Thyroid gland (tissue), 4 donors: ENCODE results near the gene ADSS1. TPM values are rescaled to one million over a fixed set of nuclear protein-coding genes. Genes with fewer than 3 reads are reported as not detected.
A peak's percentile ranks its signal among the peaks of the same experiment; 100 is the strongest.

ENCODE experiments used
- DNase-seq, 2 donors: peaks; one replicate each; pipeline ENCODE4 v3.0.0-alpha.2; 2019
- H3K27ac ChIP-seq, 3 donors: fragments of 200-600 bp; sonication (generic); 1 replicate in 2 of 3; 2 replicates in 1 of 3; pipeline ENCODE4 v1.5.1; 2016 to 2019; ENCODE audit warnings: mild to moderate bottlenecking in 1 of 3, moderate library complexity in 1 of 3
- H3K27me3 ChIP-seq: fragments of 200-600 bp; sonication (generic); one replicate; pipeline ENCODE4 v1.5.1; 2019
- H3K36me3 ChIP-seq, 2 donors: fragments of 200-600 bp; sonication (generic); one replicate each; pipeline ENCODE4 v1.5.1; 2016 to 2019
- H3K4me1 ChIP-seq, 2 donors: fragments of 200-600 bp; sonication (generic); one replicate each; pipeline ENCODE4 v1.5.1; 2017 to 2019
- H3K4me3 ChIP-seq, 3 donors: fragments of 200-600 bp; sonication (generic); replicated peaks in 1 of 3; 1 replicate in 2 of 3; 2 replicates in 1 of 3; pipeline ENCODE4 v1.5.1; 2016; ENCODE audit warnings: mild to moderate bottlenecking in 1 of 3
- H3K9me3 ChIP-seq: fragments of 200-600 bp; sonication (generic); one replicate; pipeline ENCODE4 v1.5.1; 2017
- CTCF ChIP-seq, 6 experiments: fragments of 200-600 bp in 3 of 6; fragments of 450-650 bp in 3 of 6; sonication (generic) in 3 of 6; IDR thresholded peaks; one replicate each; pipeline ENCODE4 v1.5.1; 2016 to 2019; ENCODE audit warnings: antibody characterized with exemption in 6 of 6, mild to moderate bottlenecking in 2 of 6, inconsistent platforms in 1 of 6, moderate library complexity in 1 of 6
- POLR2A ChIP-seq, 2 donors: fragments of 450-650 bp; IDR thresholded peaks; one replicate each; pipeline ENCODE4 v1.6.1; 2017; ENCODE audit warnings: antibody characterized with exemption in 2 of 2, mild to moderate bottlenecking in 2 of 2, moderate library complexity in 1 of 2
- WGBS, 2 donors: methylation state at CpG; one replicate each; pipeline ENCODE4 v1.1.5; 2017; 5-methylcytosine and 5-hydroxymethylcytosine counted together
- intact Hi-C: fragments of 100-400 bp; cut with DNase I; formaldehyde crosslinking; loops from one replicate; pipeline ENCODE4 v1.15.1; 2023
- total RNA-seq, 4 donors: library from RNA; depleted of rRNA; stranded (reverse); fragments of >200 nt; gene quantifications; one replicate each; pipeline ENCODE4 v1.2.3, GENCODE V29; 2016

Gene ADSS1
- total RNA-seq, 4 donors from 2014 or later = 13.6 to 26.2 (median 18.9) TPM

GRCh38 chr14:104773505-104774452 is 49.8 kb downstream of the ADSS1 start:
- Histone ChIP-seq H3K4me3 (no peak overlapping the region), H3K27ac (peak overlapping the region; percentile 65 to 88 (median 77)), H3K27me3 (no peaks in the 10 kb centered on the region), H3K4me1 (peaks cover 42 to 61% of the 10 kb centered on the region in 2 donors), H3K9me3 (no peaks in the 10 kb centered on the region), H3K36me3 (peaks cover 22% of the 10 kb centered on the region in 2 donors)
- DNase-seq = no peak
- intact Hi-C loops = loop anchor here (10.0 kb wide), 1 partner anchor 271 kb away; no protein-coding TSS in a partner anchor
- no peak for TF ChIP-seq CTCF (IDR thresholded peaks at IDR 0.05)
- no peak for TF ChIP-seq POLR2A (IDR thresholded peaks at IDR 0.05)
- WGBS, 2 donors = 84 to 85% methylated on average over 27 to 31 of the region's 46 CpGs

- Histone ChIP-seq H3K36me3 (peaks cover 22% of the 10 kb centered on the region in 2 donors), H3K9me3 (no peaks in the 10 kb centered on the region), H3K27me3 (no peaks in the 10 kb centered on the region), H3K4me1 (peaks cover 41 to 60% of the 10 kb centered on the region in 2 donors), H3K4me3 (no peak overlapping the region), H3K27ac (peak overlapping the region; percentile 65 to 88 (median 77))
- DNase-seq = peak; percentile 88 to 95
- WGBS, 2 donors = 21 to 41% methylated on average over 4 to 15 of the region's 20 CpGs
- peak in 1 of 2 donors; percentile 31 for TF ChIP-seq POLR2A (IDR thresholded peaks at IDR 0.05)
- peak in 1 of 6 experiments; percentile 11 for TF ChIP-seq CTCF (IDR thresholded peaks at IDR 0.05)
- intact Hi-C loops = loop anchor here (10.0 kb wide), 1 partner anchor 270 kb away; no protein-coding TSS in a partner anchor
Observed at GRCh38 chr14:104774453-104775072, 50.5 kb downstream of the ADSS1 start.

- no peak overlapping the region for H3K4me3 ChIP-seq
- TF ChIP-seq POLR2A (IDR thresholded peaks at IDR 0.05) = no peak
- TF ChIP-seq CTCF (IDR thresholded peaks at IDR 0.05) = no peak
- 41 to 62% methylated on average over 5 to 9 of the region's 13 CpGs for WGBS, 2 donors
- H3K27ac ChIP-seq = peak overlapping the region; percentile 65 to 88 (median 77)
- no peaks in the 10 kb centered on the region for H3K9me3 ChIP-seq
- no peaks in the 10 kb centered on the region for H3K27me3 ChIP-seq
- intact Hi-C loops = loop anchor here (10.0 kb wide), 1 partner anchor 270 kb away; no protein-coding TSS in a partner anchor
- peaks cover 22% of the 10 kb centered on the region in 2 donors for H3K36me3 ChIP-seq
- H3K4me1 ChIP-seq = peaks cover 41 to 60% of the 10 kb centered on the region in 2 donors
- peak; percentile 91 to 93 for DNase-seq
Observed at GRCh38 chr14:104775073-104775489, 51.1 kb downstream of the ADSS1 start.

GRCh38 chr14:104776481-104776880 is 52.5 kb downstream of the ADSS1 start:
- peaks cover 20 to 21% of the 10 kb centered on the region in 2 donors for H3K36me3 ChIP-seq
- TF ChIP-seq CTCF (IDR thresholded peaks at IDR 0.05) = no peak
- no peak for TF ChIP-seq POLR2A (IDR thresholded peaks at IDR 0.05)
- intact Hi-C loops = loop anchor here (10.0 kb wide), 1 partner anchor 268 kb away; no protein-coding TSS in a partner anchor
- 92 to 100% methylated on average over 7 to 9 of the region's 15 CpGs for WGBS, 2 donors
- H3K4me3 ChIP-seq = no peak overlapping the region
- no peak for DNase-seq
- H3K27me3 ChIP-seq = no peaks in the 10 kb centered on the region
- H3K27ac ChIP-seq = peak overlapping the region in 2 of 3 donors; percentile 65 to 88
- no peaks in the 10 kb centered on the region for H3K9me3 ChIP-seq
- H3K4me1 ChIP-seq = peaks cover 41 to 60% of the 10 kb centered on the region in 2 donors
